GM12878 (cell line): ENCODE data around the gene RSPO3. TPM values are rescaled to one million over a fixed set of nuclear protein-coding genes. Genes with fewer than 3 reads are reported as not detected.

Source experiments
- ATAC-seq: fragments of 200-7000 bp; cut with Tn5 transposase; 3 replicates; pipeline ENCODE4 v1.9.1; 2020; ENCODE audit warnings: mild to moderate bottlenecking, moderate library complexity
- BruUV-seq: library from RNA; stranded (reverse); fragments of 400-500 nt; replicated peaks from 2 replicates; lab custom pipeline; 2021; lab: Mats Ljungman, UMichigan
- CTCF ChIA-PET: fragments of 300-600 bp; sonication (Branson Sonifier 250); formaldehyde crosslinking; extraction: SDS; loops from one replicate; lab custom pipeline; 2021; ENCODE audit warnings: inconsistent platforms; lab: Yijun Ruan, JAX
- POLR2A ChIA-PET: fragments of 350-600 bp; formaldehyde crosslinking; extraction: SDS; loops from one replicate; lab custom pipeline; 2021; ENCODE audit warnings: inconsistent platforms; lab: Charles Lee
- RAD21 ChIA-PET: fragments of 300-600 bp; sonication (Branson Sonifier 250); formaldehyde crosslinking; loops from one replicate; lab custom pipeline; 2023; ENCODE audit warnings: antibody characterized with exemption; ENCODE audit not compliant: unreplicated experiment; lab: Charles Lee
- SMC1A ChIA-PET: fragments of 300-600 bp; sonication (Branson Sonifier 250); formaldehyde crosslinking; loops from one replicate; lab custom pipeline; 2023; ENCODE audit not compliant: unreplicated experiment, uncharacterized antibody; lab: Charles Lee
- DNase-seq: peaks from one replicate; pipeline ENCODE4 v3.0.0-alpha.2; 2011; ENCODE audit warnings: low read depth, low spot score
- FAIRE-seq: peaks from 3 replicates; lab custom pipeline; 2011; peaks lifted over from hg19 to GRCh38; lab: Jason Lieb, UNC
- H2AFZ ChIP-seq: 2 replicates; pipeline ENCODE4 v1.6.0; 2011; ENCODE audit warnings: low read depth, low read length, control low read depth; ENCODE audit not compliant: control insufficient read depth
- H3K27ac ChIP-seq: 2 replicates; pipeline ENCODE4 v1.5.1; 2011; ENCODE audit warnings: control low read depth; ENCODE audit not compliant: control insufficient read depth, insufficient read depth
- H3K27me3 ChIP-seq, 2 experiments: replicated peaks in 1 of 2; 2 replicates each; pipeline versions ENCODE4 v1.6.0 to v1.6.1; 2011; ENCODE audit warnings: low read length in 1 of 2; ENCODE audit not compliant: control insufficient read depth in 2 of 2, insufficient read depth in 2 of 2
- H3K36me3 ChIP-seq, 2 experiments: 2 replicates each; pipeline ENCODE4 v1.5.1; 2011; ENCODE audit warnings: low read length in 1 of 2; ENCODE audit not compliant: control insufficient read depth in 2 of 2, insufficient read depth in 2 of 2
- H3K4me1 ChIP-seq: 2 replicates; pipeline ENCODE4 v1.6.1; 2011; ENCODE audit warnings: mild to moderate bottlenecking, low read length, moderate library complexity, mixed read lengths; ENCODE audit not compliant: control insufficient read depth, insufficient read depth
- H3K4me2 ChIP-seq: 2 replicates; pipeline ENCODE4 v1.6.0; 2011; ENCODE audit warnings: control low read depth; ENCODE audit not compliant: control insufficient read depth, insufficient read depth
- H3K4me3 ChIP-seq: fragments of 200-600 bp; sonication (generic); 2 replicates; pipeline ENCODE4 v1.5.1; 2016
- H3K79me2 ChIP-seq: 2 replicates; pipeline ENCODE4 v1.6.0; 2011; ENCODE audit warnings: low read length; ENCODE audit not compliant: control insufficient read depth, insufficient read depth
- H3K9ac ChIP-seq: 2 replicates; pipeline ENCODE4 v1.8.0; 2011; ENCODE audit warnings: low read length, control low read depth, mixed read lengths; ENCODE audit not compliant: control insufficient read depth, insufficient read depth
- H3K9me3 ChIP-seq: replicated peaks from 3 replicates; pipeline ENCODE4 v1.5.1; 2011; ENCODE audit warnings: mild to moderate bottlenecking, low read length; ENCODE audit not compliant: control insufficient read depth, insufficient read depth
- H4K20me1 ChIP-seq: 2 replicates; pipeline ENCODE4 v1.6.0; 2011; ENCODE audit not compliant: control insufficient read depth, insufficient read depth
- BHLHE40 ChIP-seq, 2 experiments: fragments of 450-650 bp in 1 of 2; IDR thresholded peaks; 2 replicates each; pipeline ENCODE4 v1.6.1; 2011 to 2017; ENCODE audit warnings: low read depth in 2 of 2, borderline replicate concordance in 1 of 2, improper control_type of control experiment in 1 of 2, low read length in 1 of 2, mild to moderate bottlenecking in 1 of 2
- CBX3 ChIP-seq: fragments of 200-600 bp; sonication (generic); IDR thresholded peaks from 2 replicates; pipeline ENCODE4 v1.6.1; 2016; ENCODE audit warnings: low read depth, borderline replicate concordance
- EZH2 ChIP-seq: IDR thresholded peaks from 2 replicates; pipeline ENCODE4 v1.6.1; 2012; ENCODE audit warnings: low read depth, mild to moderate bottlenecking, control low read depth, inconsistent platforms, low read length, borderline replicate concordance; ENCODE audit not compliant: control insufficient read depth
- IKZF1 ChIP-seq: fragments of 450-650 bp; conservative IDR thresholded peaks from 2 replicates; pipeline ENCODE4 v1.6.1; 2017; ENCODE audit warnings: antibody characterized with exemption, mild to moderate bottlenecking
- MTA3 ChIP-seq: IDR thresholded peaks from 2 replicates; pipeline ENCODE4 v1.6.1; 2012; ENCODE audit warnings: low read length, inconsistent platforms, borderline replicate concordance
- NR2F1 ChIP-seq: fragments of 450-650 bp; conservative IDR thresholded peaks from 2 replicates; pipeline ENCODE4 v1.6.1; 2017; ENCODE audit warnings: mild to moderate bottlenecking
- SMC3 ChIP-seq: IDR thresholded peaks from 2 replicates; pipeline ENCODE4 v1.6.1; 2011; ENCODE audit warnings: low read length, improper control_type of control experiment, borderline replicate concordance
- TCF7 ChIP-seq: IDR thresholded peaks from 2 replicates; pipeline ENCODE4 v1.6.1; 2014; ENCODE audit warnings: antibody characterized with exemption, borderline replicate concordance
- WGBS: methylation state at CpG from one replicate; pipeline ENCODE4 v1.1.6; 2016; ENCODE audit warnings: low lambda C conversion rate; ENCODE audit not compliant: insufficient replicate concordance, insufficient coverage; ENCODE audit errors: missing lambda C conversion rate; 5-methylcytosine and 5-hydroxymethylcytosine counted together
- in situ Hi-C: fragments of 300-500 bp; cut with MboI; formaldehyde crosslinking; loops from 9 replicates; pipeline ENCODE4 v1.14.3; 2018; ENCODE audit warnings: mixed read lengths
- intact Hi-C: fragments of 100-400 bp; cut with micrococcal nuclease; formaldehyde crosslinking; loops from one replicate; pipeline ENCODE4 v1.14.2; 2022; ENCODE audit not compliant: unreplicated experiment
- polyA plus RNA-seq, 11 experiments: library from polyadenylated mRNA; depleted of rRNA in 4 of 11; unstranded in 6 of 11; stranded (reverse) in 5 of 11; fragments of >200 nt; fragmentation: Nextera tagmentation in 4 of 11; fragmentation: Illumina TruSeq in 1 of 11; extraction: Ambion mirVana in 4 of 11; extraction: Trizol in 1 of 11; gene quantifications; 1 replicate in 1 of 11; 2 replicates in 10 of 11; pipeline versions ENCODE4 v1.2.1 to v1.2.3, GENCODE V29; 2011 to 2016; ENCODE audit warnings: inconsistent platforms in 2 of 11, missing spikeins in 2 of 11, low read depth in 1 of 11
- total RNA-seq, 4 experiments: library from RNA; depleted of rRNA in 3 of 4; stranded (reverse); fragments of >200 nt in 3 of 4; fragmentation: Illumina TruSeq in 1 of 4; extraction: Trizol in 1 of 4; gene quantifications; 2 replicates each; pipeline versions ENCODE4 v1.2.1 to v1.2.3, GENCODE V29; 2013 to 2021
- TF ChIP-seq, protein P1 (sequence below): fragments of 450-650 bp; formaldehyde crosslinking; IDR thresholded peaks from 2 replicates; pipeline ENCODE4 v1.5.0; 2022; ENCODE audit warnings: mild to moderate bottlenecking, missing genetic modification characterization
- TF ChIP-seq, protein P2 (sequence below): fragments of 450-650 bp; IDR thresholded peaks from 2 replicates; pipeline ENCODE4 v1.6.1; 2017; ENCODE audit warnings: mild to moderate bottlenecking, moderate library complexity

RSPO3 gene
- total and polyA plus RNA-seq, 10 of the 15 experiments (the other 5 are each of a cell fraction or from before 2014, with no cell fraction given) = 0.16 TPM; not detected in 9

DNA sequence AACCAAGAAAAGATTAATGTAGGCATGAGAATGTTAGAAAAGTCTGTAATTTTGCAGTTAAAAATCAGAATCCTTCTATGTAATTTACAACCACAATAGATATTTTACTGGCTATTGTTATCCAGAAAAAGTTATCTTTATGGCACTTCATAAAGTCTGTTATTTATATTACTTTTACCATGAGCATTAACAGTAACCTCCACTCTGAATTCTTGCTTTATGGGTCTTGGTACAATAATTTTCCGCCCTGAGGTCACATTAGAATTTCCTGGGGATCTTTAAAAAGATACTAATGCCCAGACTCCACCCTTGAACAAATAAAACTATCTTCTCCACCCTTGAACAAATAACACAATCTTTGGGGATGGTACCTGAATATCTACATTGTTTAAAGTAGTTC is 9.6 kb downstream of the RSPO3 start:
- ChIA-PET POLR2A (no interaction called here), CTCF (no interaction called here), SMC1A (no interaction called here), RAD21 (no interaction called here)
- Histone ChIP-seq H3K27ac (no peak overlapping the region), H3K9me3 (no peaks in the 10 kb centered on the region), H3K27me3 (peaks cover 0 to 2% of the 10 kb centered on the region in 2 experiments; a peak in 1 of 4 replicates), H3K36me3 (no peaks in the 10 kb centered on the region), H3K4me2 (no peak overlapping the region), H4K20me1 (no peaks in the 10 kb centered on the region), H3K79me2 (no peaks in the 10 kb centered on the region), H3K4me3 (no peak overlapping the region), H2AFZ (no peak overlapping the region), H3K9ac (no peak overlapping the region), H3K4me1 (no peaks in the 10 kb centered on the region)
- no peak for TF ChIP-seq NR2F1
- TF ChIP-seq, protein P1, sequence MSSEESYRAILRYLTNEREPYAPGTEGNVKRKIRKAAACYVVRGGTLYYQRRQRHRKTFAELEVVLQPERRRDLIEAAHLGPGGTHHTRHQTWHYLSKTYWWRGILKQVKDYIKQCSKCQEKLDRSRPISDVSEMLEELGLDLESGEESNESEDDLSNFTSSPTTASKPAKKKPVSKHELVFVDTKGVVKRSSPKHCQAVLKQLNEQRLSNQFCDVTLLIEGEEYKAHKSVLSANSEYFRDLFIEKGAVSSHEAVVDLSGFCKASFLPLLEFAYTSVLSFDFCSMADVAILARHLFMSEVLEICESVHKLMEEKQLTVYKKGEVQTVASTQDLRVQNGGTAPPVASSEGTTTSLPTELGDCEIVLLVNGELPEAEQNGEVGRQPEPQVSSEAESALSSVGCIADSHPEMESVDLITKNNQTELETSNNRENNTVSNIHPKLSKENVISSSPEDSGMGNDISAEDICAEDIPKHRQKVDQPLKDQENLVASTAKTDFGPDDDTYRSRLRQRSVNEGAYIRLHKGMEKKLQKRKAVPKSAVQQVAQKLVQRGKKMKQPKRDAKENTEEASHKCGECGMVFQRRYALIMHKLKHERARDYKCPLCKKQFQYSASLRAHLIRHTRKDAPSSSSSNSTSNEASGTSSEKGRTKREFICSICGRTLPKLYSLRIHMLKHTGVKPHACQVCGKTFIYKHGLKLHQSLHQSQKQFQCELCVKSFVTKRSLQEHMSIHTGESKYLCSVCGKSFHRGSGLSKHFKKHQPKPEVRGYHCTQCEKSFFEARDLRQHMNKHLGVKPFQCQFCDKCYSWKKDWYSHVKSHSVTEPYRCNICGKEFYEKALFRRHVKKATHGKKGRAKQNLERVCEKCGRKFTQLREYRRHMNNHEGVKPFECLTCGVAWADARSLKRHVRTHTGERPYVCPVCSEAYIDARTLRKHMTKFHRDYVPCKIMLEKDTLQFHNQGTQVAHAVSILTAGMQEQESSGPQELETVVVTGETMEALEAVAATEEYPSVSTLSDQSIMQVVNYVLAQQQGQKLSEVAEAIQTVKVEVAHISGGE (CRISPR knock-in tag) = no peak
- no peak for DNase-seq
- WGBS = 0% methylated on average over 1 of the region's 1 CpG
- in situ Hi-C loops = loop anchor here (10.0 kb wide), 1 partner anchor 1133 kb away; no protein-coding TSS in a partner anchor
- no TSS peak for BruUV-seq
- intact Hi-C loops = no loop called here
- no peak for FAIRE-seq
- ATAC-seq = no peak

DNA sequence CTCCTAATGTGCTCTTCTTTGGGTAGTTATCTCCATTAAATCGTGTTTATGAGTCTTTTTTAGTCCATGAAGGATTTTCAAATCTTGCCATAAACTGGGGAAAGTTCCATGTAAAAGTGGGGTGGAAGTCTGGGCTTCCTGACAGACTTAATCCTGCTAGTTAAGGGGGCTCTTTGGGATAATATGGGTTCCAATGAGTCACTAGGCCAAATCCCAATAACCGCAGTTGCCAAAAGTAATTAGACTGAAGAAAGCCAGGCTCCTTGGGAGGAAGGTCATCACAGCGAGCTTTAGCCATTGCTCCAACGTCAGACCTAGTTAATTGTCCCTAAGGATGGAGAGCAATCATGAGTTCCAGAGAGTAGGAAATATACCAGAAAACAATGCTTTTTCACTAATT is 10.8 kb downstream of the RSPO3 start:
- ATAC-seq (no peak), FAIRE-seq (no peak), DNase-seq (no peak)
- 24% methylated on average over 4 of the region's 4 CpGs for WGBS
- SMC1A ChIA-PET = no interaction called here
- POLR2A ChIA-PET = no interaction called here
- intact Hi-C loops (no loop called here), in situ Hi-C loops (loop anchor here (10.0 kb wide), 1 partner anchor 1134 kb away; no protein-coding TSS in a partner anchor)
- no TSS peak for BruUV-seq
- no peaks in the 10 kb centered on the region for H4K20me1 ChIP-seq
- no peak overlapping the region for H3K27ac ChIP-seq
- RAD21 ChIA-PET = no interaction called here
- no peak overlapping the region for H2AFZ ChIP-seq
- no peaks in the 10 kb centered on the region for H3K9me3 ChIP-seq
- H3K4me3 ChIP-seq = no peak overlapping the region
- H3K4me2 ChIP-seq = no peak overlapping the region
- H3K36me3 ChIP-seq = no peaks in the 10 kb centered on the region
- no peaks in the 10 kb centered on the region for H3K4me1 ChIP-seq
- CTCF ChIA-PET = interaction anchor here (1.4 kb wide), 1 partner anchor 48 kb away, joined by 3 read pairs; no protein-coding TSS in a partner anchor
- no peaks in the 10 kb centered on the region for H3K79me2 ChIP-seq
- no peak overlapping the region for H3K9ac ChIP-seq
- H3K27me3 ChIP-seq = peaks cover 0 to 2% of the 10 kb centered on the region in 2 experiments; a peak in 1 of 4 replicates
- no peak for TF ChIP-seq EZH2
- no peak for TF ChIP-seq IKZF1
- no peak for TF ChIP-seq BHLHE40 (IDR thresholded peaks at IDR 0.05; ENCODE audit: borderline replicate concordance in 1 of 2, low read depth in 2 of 2, low read length in 1 of 2)
- no peak for TF ChIP-seq TCF7
- TF ChIP-seq CBX3 = no peak
- no peak for TF ChIP-seq SMC3
- no peak for TF ChIP-seq MTA3
- TF ChIP-seq, protein P2, sequence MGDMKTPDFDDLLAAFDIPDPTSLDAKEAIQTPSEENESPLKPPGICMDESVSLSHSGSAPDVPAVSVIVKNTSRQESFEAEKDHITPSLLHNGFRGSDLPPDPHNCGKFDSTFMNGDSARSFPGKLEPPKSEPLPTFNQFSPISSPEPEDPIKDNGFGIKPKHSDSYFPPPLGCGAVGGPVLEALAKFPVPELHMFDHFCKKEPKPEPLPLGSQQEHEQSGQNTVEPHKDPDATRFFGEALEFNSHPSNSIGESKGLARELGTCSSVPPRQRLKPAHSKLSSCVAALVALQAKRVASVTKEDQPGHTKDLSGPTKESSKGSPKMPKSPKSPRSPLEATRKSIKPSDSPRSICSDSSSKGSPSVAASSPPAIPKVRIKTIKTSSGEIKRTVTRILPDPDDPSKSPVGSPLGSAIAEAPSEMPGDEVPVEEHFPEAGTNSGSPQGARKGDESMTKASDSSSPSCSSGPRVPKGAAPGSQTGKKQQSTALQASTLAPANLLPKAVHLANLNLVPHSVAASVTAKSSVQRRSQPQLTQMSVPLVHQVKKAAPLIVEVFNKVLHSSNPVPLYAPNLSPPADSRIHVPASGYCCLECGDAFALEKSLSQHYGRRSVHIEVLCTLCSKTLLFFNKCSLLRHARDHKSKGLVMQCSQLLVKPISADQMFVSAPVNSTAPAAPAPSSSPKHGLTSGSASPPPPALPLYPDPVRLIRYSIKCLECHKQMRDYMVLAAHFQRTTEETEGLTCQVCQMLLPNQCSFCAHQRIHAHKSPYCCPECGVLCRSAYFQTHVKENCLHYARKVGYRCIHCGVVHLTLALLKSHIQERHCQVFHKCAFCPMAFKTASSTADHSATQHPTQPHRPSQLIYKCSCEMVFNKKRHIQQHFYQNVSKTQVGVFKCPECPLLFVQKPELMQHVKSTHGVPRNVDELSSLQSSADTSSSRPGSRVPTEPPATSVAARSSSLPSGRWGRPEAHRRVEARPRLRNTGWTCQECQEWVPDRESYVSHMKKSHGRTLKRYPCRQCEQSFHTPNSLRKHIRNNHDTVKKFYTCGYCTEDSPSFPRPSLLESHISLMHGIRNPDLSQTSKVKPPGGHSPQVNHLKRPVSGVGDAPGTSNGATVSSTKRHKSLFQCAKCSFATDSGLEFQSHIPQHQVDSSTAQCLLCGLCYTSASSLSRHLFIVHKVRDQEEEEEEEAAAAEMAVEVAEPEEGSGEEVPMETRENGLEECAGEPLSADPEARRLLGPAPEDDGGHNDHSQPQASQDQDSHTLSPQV = no peak
